GM12875 (cell line): Measurements from ENCODE around the gene GATAD2B.

Experiments
- H3K4me3 ChIP-seq: one replicate; pipeline ENCODE4 v1.5.1; 2011; ENCODE audit warnings: low read depth, low read length, control low read depth
- TF ChIP-seq, protein P1 (sequence below): IDR thresholded peaks from 2 replicates; pipeline ENCODE4 v1.5.1; 2011; ENCODE audit warnings: low read depth, mild to moderate bottlenecking, control low read depth, inconsistent platforms, low read length, moderate library complexity, borderline replicate concordance; ENCODE audit not compliant: insufficient read depth

GATAD2B gene

GRCh38 chr1:153958111-153958960, 35.6 kb upstream of the GATAD2B start, which contains the start of gene CRTC2:
TSS of gene CRTC2 (minus strand) at chr1:153958612. CDS start at chr1:153958497, 115 bp downstream.
- H3K4me3 ChIP-seq = peak within 1 kb of the TSS; percentile 98
- TF ChIP-seq, protein P1, sequence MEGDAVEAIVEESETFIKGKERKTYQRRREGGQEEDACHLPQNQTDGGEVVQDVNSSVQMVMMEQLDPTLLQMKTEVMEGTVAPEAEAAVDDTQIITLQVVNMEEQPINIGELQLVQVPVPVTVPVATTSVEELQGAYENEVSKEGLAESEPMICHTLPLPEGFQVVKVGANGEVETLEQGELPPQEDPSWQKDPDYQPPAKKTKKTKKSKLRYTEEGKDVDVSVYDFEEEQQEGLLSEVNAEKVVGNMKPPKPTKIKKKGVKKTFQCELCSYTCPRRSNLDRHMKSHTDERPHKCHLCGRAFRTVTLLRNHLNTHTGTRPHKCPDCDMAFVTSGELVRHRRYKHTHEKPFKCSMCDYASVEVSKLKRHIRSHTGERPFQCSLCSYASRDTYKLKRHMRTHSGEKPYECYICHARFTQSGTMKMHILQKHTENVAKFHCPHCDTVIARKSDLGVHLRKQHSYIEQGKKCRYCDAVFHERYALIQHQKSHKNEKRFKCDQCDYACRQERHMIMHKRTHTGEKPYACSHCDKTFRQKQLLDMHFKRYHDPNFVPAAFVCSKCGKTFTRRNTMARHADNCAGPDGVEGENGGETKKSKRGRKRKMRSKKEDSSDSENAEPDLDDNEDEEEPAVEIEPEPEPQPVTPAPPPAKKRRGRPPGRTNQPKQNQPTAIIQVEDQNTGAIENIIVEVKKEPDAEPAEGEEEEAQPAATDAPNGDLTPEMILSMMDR = no peak

- H3K4me3 ChIP-seq = peak overlapping the region; percentile 98
- TF ChIP-seq, protein P1 = no peak
These were observed 35.0 kb upstream of the GATAD2B start for GRCh38 chr1:153957744-153958110.

- TF ChIP-seq, protein P1 = no peak
These were observed 34.4 kb upstream of the GATAD2B start for GRCh38 chr1:153956997-153957715.

GRCh38 chr1:153954826-153955225, 32.1 kb upstream of the GATAD2B start:
- TF ChIP-seq, protein P1 = no peak
- no peak overlapping the region for H3K4me3 ChIP-seq

More at GRCh38 chr1:153956997-153957715, 34.4 kb upstream of the GATAD2B start:
- peak overlapping the region; percentile 98 for H3K4me3 ChIP-seq

DNA sequence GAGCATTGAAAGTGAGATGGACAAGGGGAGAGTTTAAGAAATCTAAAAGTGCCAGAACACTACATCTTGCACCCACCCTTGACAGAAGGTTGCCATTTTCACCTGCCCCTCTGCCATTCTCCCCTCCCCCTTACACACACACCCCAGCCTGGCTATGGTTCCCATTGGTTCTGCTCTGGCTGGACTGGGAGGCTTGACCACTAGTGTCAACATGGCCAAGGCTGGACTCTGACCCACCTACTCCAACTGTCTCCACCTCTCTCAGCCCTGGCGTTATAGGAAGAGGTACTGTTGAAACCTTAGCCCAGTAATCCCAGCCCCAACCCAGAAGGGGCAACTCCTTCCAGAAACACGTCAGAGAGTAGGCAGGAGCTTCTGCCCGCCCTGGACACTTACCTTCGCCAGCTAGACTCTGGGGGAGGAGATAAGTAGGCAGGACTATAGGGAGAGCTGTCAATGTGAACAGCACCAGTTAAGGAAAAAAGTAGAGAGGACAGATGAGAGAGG, 31.1 kb upstream of the GATAD2B start:
- no peak overlapping the region for H3K4me3 ChIP-seq
- TF ChIP-seq, protein P1 = no peak

DNA sequence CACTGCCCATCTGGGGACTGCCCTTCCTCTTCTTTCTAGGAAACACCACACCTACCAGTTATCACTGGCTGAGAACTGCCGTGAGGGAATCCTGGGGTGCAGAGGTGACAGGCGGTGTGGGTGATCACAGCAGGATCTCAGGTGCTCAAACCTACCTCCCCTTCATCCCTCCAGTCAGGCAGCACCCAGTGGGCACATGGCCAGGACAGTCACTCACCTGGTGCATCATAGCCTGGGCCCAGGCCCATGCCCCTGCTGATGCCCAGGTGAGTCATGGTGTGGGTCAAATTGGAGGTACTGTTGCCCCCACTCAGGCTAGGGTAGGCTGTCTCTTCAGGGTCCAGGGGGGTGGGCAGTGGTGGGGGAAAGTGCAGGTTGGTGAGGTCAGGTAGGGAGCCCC, 29.0 kb upstream of the GATAD2B start:
- TF ChIP-seq, protein P1 = no peak
- no peak overlapping the region for H3K4me3 ChIP-seq
